HCT116 (cell line): ENCODE results near the gene SAG. TPM values are rescaled to one million over a fixed set of nuclear protein-coding genes. Genes with fewer than 3 reads are reported as not detected.

Experiments
- ATAC-seq: fragments of 200-7000 bp; cut with Tn5 transposase; 2 replicates; pipeline ENCODE4 v1.9.1; 2020; ENCODE audit warnings: mild to moderate bottlenecking, moderate library complexity
- BruUV-seq: library from RNA; stranded (reverse); fragments of 400-500 nt; replicated peaks from 2 replicates; lab custom pipeline; 2021; lab: Mats Ljungman, UMichigan
- CTCF ChIA-PET: fragments of 300-600 bp; sonication (Branson Sonifier 250); formaldehyde crosslinking; loops from one replicate; lab custom pipeline; 2021; ENCODE audit warnings: antibody characterized with exemption; lab: Charles Lee
- POLR2A ChIA-PET: fragments of 300-600, 350-600 bp; sonication (Branson Sonifier 250); formaldehyde crosslinking; loops from one replicate; lab custom pipeline; 2021; ENCODE audit warnings: antibody characterized with exemption; lab: Charles Lee
- RAD21 ChIA-PET, 2 experiments: fragments of 300-600 bp; sonication (Branson Sonifier 250); formaldehyde crosslinking; loops; one replicate each; lab custom pipeline; 2023; ENCODE audit warnings: low total read pairs in 2 of 2; ENCODE audit not compliant: uncharacterized antibody in 2 of 2, unreplicated experiment in 2 of 2, low non-redundant PET in 1 of 2; lab: Charles Lee
- DNase-seq: peaks from one replicate; pipeline ENCODE4 v3.0.0-alpha.2; 2010; ENCODE audit warnings: low read depth, low spot score
- H2AFZ ChIP-seq: fragments of 200-600 bp; shearing (Covaris generic), sonication (generic); 2 replicates; pipeline ENCODE4 v1.6.1; 2017; ENCODE audit warnings: low read depth, mixed run types, mixed read lengths, antibody characterized with exemption, low read length; ENCODE audit not compliant: poor library complexity, severe bottlenecking
- H3K27ac ChIP-seq: 2 replicates; pipeline ENCODE4 v1.5.1; 2012; ENCODE audit warnings: low read depth, low read length
- H3K27me3 ChIP-seq: fragments of 200-600 bp; sonication (generic); 2 replicates; pipeline ENCODE4 v1.6.1; 2016; ENCODE audit warnings: mixed run types, low read length, mixed read lengths; ENCODE audit not compliant: insufficient read depth
- H3K36me3 ChIP-seq, 2 experiments: fragments of 200-500 bp in 1 of 2; fragments of 200-600 bp in 1 of 2; sonication (Bioruptor generic) in 1 of 2; sonication (generic) in 1 of 2; 2 replicates each; pipeline versions ENCODE4 v1.5.1 to v1.6.1; 2014 to 2016; ENCODE audit warnings: low read length in 2 of 2, inconsistent platforms in 1 of 2, mixed read lengths in 1 of 2, mixed run types in 1 of 2; ENCODE audit not compliant: insufficient read depth in 2 of 2, control insufficient read depth in 1 of 2
- H3K4me1 ChIP-seq, 2 experiments: fragments of 200-600 bp in 1 of 2; sonication (generic) in 1 of 2; 2 replicates each; pipeline versions ENCODE4 v1.5.1 to v1.6.1; 2012 to 2017; ENCODE audit warnings: low read length in 2 of 2, inconsistent platforms in 1 of 2, mild to moderate bottlenecking in 1 of 2, mixed read lengths in 1 of 2, mixed run types in 1 of 2, moderate library complexity in 1 of 2; ENCODE audit not compliant: insufficient read depth in 2 of 2, control insufficient read depth in 1 of 2
- H3K4me2 ChIP-seq: fragments of 200-600 bp; sonication (generic); 2 replicates; pipeline ENCODE4 v1.6.1; 2017; ENCODE audit warnings: mixed run types, low read length, mixed read lengths
- H3K4me3 ChIP-seq, 2 experiments: fragments of 200-600 bp in 1 of 2; sonication (generic) in 1 of 2; replicated peaks in 1 of 2; 2 replicates each; pipeline ENCODE4 v1.5.1; 2011 to 2016; ENCODE audit warnings: low read length in 2 of 2, control low read depth in 1 of 2, low read depth in 1 of 2, mild to moderate bottlenecking in 1 of 2, mixed read lengths in 1 of 2, mixed run types in 1 of 2
- H3K79me2 ChIP-seq: fragments of 200-600 bp; sonication (generic); 2 replicates; pipeline ENCODE4 v1.6.1; 2017; ENCODE audit warnings: mild to moderate bottlenecking, mixed run types, low read length, moderate library complexity, mixed read lengths; ENCODE audit not compliant: insufficient read depth
- H3K9ac ChIP-seq: fragments of 200-600 bp; sonication (generic); 2 replicates; pipeline ENCODE4 v1.6.1; 2016; ENCODE audit warnings: low read length, mixed read lengths
- H3K9me2 ChIP-seq: fragments of 200-600 bp; sonication (generic), shearing (Covaris generic); 2 replicates; pipeline ENCODE4 v1.6.1; 2017; ENCODE audit warnings: mixed run types, mild to moderate bottlenecking, moderate library complexity; ENCODE audit not compliant: insufficient read depth
- H3K9me3 ChIP-seq, 2 experiments: fragments of 200-500 bp in 1 of 2; fragments of 200-600 bp in 1 of 2; sonication (Bioruptor generic) in 1 of 2; sonication (generic) in 1 of 2; 2 replicates each; pipeline ENCODE4 v1.6.1; 2014 to 2017; ENCODE audit warnings: low read length in 2 of 2, mixed read lengths in 2 of 2, inconsistent platforms in 1 of 2, low read depth in 1 of 2, mild to moderate bottlenecking in 1 of 2, mixed run types in 1 of 2, moderate library complexity in 1 of 2; ENCODE audit not compliant: control insufficient read depth in 1 of 2, insufficient read depth in 1 of 2
- H4K20me1 ChIP-seq: fragments of 200-600 bp; sonication (generic), shearing (Covaris generic); 2 replicates; pipeline ENCODE4 v1.6.1; 2017; ENCODE audit warnings: mixed run types, mild to moderate bottlenecking, moderate library complexity; ENCODE audit not compliant: insufficient read depth
- ATF3 ChIP-seq: IDR thresholded peaks from 2 replicates; pipeline ENCODE4 v1.6.1; 2012
- CBX3 ChIP-seq: IDR thresholded peaks from 2 replicates; pipeline ENCODE4 v1.6.1; 2012; ENCODE audit warnings: low read depth
- EGR1 ChIP-seq: IDR thresholded peaks from 2 replicates; pipeline ENCODE4 v1.6.1; 2012; ENCODE audit warnings: low read depth
- ELF1 ChIP-seq: IDR thresholded peaks from 2 replicates; pipeline ENCODE4 v1.6.1; 2012; ENCODE audit warnings: low read depth, borderline replicate concordance
- FOSL1 ChIP-seq: IDR thresholded peaks from 2 replicates; pipeline ENCODE4 v1.6.1; 2012; ENCODE audit warnings: low read depth
- RAD21 ChIP-seq: IDR thresholded peaks from 2 replicates; pipeline ENCODE4 v1.6.1; 2012; ENCODE audit warnings: low read depth, mild to moderate bottlenecking
- SIN3A ChIP-seq: IDR thresholded peaks from 2 replicates; pipeline ENCODE4 v1.6.1; 2012; ENCODE audit warnings: low read depth
- SP1 ChIP-seq: IDR thresholded peaks from 2 replicates; pipeline ENCODE4 v1.6.1; 2012; ENCODE audit warnings: low read depth
- SRF ChIP-seq: IDR thresholded peaks from 2 replicates; pipeline ENCODE4 v1.6.1; 2012; ENCODE audit warnings: low read depth
- YY1 ChIP-seq: IDR thresholded peaks from 2 replicates; pipeline ENCODE4 v1.6.1; 2011; ENCODE audit warnings: low read length, low read depth, moderate library complexity, mild to moderate bottlenecking; ENCODE audit not compliant: insufficient replicate concordance; ENCODE audit errors: extremely low read depth
- ZNF274 ChIP-seq: fragments of 200-500 bp; sonication (Bioruptor generic); IDR thresholded peaks from 2 replicates; pipeline ENCODE4 v1.6.1; 2014; ENCODE audit warnings: mild to moderate bottlenecking, low read depth, low read length, inconsistent platforms
- intact Hi-C: fragments of 100-400 bp; cut with micrococcal nuclease; formaldehyde crosslinking; loops from 2 replicates; pipeline ENCODE4 v1.10.0; 2022
- total RNA-seq: library from RNA; stranded (reverse); gene quantifications from one replicate; pipeline ENCODE4 v1.2.1, GENCODE V29; 2021; ENCODE audit not compliant: unreplicated experiment
- TF ChIP-seq, protein P1 (sequence below), 3 experiments: fragments of 200-600 bp in 1 of 3; sonication (generic) in 1 of 3; IDR thresholded peaks in 2 of 3; conservative IDR thresholded peaks in 1 of 3; 2 replicates each; pipeline ENCODE4 v1.5.1; 2012 to 2017; ENCODE audit warnings: low read depth in 2 of 3, low read length in 2 of 3, antibody characterized with exemption in 1 of 3, borderline replicate concordance in 1 of 3, control low read depth in 1 of 3, mild to moderate bottlenecking in 1 of 3, mixed read lengths in 1 of 3, mixed run types in 1 of 3, moderate library complexity in 1 of 3; ENCODE audit not compliant: insufficient read depth in 1 of 3
- TF ChIP-seq, protein P2 (sequence below): IDR thresholded peaks from 2 replicates; pipeline ENCODE4 v1.6.1; 2012
- TF ChIP-seq, protein P3 (sequence below): IDR thresholded peaks from 2 replicates; pipeline ENCODE4 v1.6.1; 2011; ENCODE audit warnings: mild to moderate bottlenecking, low read length, moderate library complexity; ENCODE audit not compliant: insufficient replicate concordance; ENCODE audit errors: extremely low read depth
- TF ChIP-seq, protein P4 (sequence below): IDR thresholded peaks from 2 replicates; pipeline ENCODE4 v1.6.1; 2012; ENCODE audit warnings: low read depth

SAG gene
- total RNA-seq, 1 experiment from 2014 or later: not detected

DNA sequence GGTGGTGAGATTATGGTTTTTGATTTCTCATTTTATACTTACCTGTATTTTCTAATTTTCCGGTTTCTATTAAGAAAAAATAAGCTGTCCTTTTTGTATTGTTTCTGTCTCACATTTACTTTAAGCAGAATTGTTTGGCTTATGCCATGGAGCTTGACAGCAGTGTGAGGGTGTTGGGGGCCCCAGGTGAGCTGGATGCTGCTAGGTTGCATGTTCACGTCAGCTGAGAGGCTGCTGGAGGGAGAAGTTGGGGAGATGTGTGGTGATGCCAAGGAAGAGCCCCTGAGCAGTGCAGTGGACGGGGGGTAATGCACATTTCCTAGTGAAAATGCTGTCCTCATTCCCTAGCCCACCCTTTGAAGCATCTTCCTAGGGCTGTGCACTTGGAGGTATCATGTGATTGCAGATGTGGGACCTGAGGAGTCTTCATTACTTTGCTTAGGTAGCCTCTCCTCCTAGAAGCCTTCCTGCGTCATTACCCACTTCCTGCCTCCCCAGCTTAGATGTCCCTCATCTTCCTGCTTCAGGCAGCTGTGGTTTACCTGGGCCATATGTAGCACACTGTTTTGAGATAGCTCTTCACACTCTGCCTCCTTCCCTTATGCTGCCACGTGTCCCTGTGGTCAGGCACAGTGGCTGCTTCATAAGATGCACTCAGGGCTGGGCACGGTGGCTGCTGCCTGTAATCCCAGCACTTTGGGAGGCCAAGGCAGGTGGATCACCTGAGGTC lies 39.9 kb upstream of the SAG start:
- BruUV-seq: no TSS peak
- no peaks in the 10 kb centered on the region for H3K27me3 ChIP-seq
- H2AFZ ChIP-seq: no peak overlapping the region
- H3K79me2 ChIP-seq: peaks cover 29% of the 10 kb centered on the region
- H3K4me1 ChIP-seq: no peaks in the 10 kb centered on the region
- no peaks in the 10 kb centered on the region for H3K9me2 ChIP-seq
- RAD21 ChIA-PET: no interaction called here
- no peak for TF ChIP-seq ELF1
- TF ChIP-seq, protein P1, sequence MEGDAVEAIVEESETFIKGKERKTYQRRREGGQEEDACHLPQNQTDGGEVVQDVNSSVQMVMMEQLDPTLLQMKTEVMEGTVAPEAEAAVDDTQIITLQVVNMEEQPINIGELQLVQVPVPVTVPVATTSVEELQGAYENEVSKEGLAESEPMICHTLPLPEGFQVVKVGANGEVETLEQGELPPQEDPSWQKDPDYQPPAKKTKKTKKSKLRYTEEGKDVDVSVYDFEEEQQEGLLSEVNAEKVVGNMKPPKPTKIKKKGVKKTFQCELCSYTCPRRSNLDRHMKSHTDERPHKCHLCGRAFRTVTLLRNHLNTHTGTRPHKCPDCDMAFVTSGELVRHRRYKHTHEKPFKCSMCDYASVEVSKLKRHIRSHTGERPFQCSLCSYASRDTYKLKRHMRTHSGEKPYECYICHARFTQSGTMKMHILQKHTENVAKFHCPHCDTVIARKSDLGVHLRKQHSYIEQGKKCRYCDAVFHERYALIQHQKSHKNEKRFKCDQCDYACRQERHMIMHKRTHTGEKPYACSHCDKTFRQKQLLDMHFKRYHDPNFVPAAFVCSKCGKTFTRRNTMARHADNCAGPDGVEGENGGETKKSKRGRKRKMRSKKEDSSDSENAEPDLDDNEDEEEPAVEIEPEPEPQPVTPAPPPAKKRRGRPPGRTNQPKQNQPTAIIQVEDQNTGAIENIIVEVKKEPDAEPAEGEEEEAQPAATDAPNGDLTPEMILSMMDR (IDR thresholded peaks at IDR 0.05 in 2 of 3, conservative IDR thresholded peaks at IDR 0.05 in 1 of 3; ENCODE audit: borderline replicate concordance in 1 of 3, insufficient read depth in 1 of 3, low read depth in 2 of 3, low read length in 2 of 3): no peak
- TF ChIP-seq SIN3A: no peak
- TF ChIP-seq RAD21: no peak
- TF ChIP-seq, protein P2, sequence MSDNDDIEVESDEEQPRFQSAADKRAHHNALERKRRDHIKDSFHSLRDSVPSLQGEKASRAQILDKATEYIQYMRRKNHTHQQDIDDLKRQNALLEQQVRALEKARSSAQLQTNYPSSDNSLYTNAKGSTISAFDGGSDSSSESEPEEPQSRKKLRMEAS: no peak
- no peak for TF ChIP-seq SRF
- TF ChIP-seq EGR1: no peak
- TF ChIP-seq FOSL1: no peak
- no peak for TF ChIP-seq YY1
- no peak for TF ChIP-seq ATF3
- TF ChIP-seq, protein P3, sequence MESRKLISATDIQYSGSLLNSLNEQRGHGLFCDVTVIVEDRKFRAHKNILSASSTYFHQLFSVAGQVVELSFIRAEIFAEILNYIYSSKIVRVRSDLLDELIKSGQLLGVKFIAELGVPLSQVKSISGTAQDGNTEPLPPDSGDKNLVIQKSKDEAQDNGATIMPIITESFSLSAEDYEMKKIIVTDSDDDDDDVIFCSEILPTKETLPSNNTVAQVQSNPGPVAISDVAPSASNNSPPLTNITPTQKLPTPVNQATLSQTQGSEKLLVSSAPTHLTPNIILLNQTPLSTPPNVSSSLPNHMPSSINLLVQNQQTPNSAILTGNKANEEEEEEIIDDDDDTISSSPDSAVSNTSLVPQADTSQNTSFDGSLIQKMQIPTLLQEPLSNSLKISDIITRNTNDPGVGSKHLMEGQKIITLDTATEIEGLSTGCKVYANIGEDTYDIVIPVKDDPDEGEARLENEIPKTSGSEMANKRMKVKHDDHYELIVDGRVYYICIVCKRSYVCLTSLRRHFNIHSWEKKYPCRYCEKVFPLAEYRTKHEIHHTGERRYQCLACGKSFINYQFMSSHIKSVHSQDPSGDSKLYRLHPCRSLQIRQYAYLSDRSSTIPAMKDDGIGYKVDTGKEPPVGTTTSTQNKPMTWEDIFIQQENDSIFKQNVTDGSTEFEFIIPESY: no peak
- no peak for TF ChIP-seq SP1
- no peak for TF ChIP-seq ZNF274
- no peak for TF ChIP-seq CBX3
- TF ChIP-seq, protein P4, sequence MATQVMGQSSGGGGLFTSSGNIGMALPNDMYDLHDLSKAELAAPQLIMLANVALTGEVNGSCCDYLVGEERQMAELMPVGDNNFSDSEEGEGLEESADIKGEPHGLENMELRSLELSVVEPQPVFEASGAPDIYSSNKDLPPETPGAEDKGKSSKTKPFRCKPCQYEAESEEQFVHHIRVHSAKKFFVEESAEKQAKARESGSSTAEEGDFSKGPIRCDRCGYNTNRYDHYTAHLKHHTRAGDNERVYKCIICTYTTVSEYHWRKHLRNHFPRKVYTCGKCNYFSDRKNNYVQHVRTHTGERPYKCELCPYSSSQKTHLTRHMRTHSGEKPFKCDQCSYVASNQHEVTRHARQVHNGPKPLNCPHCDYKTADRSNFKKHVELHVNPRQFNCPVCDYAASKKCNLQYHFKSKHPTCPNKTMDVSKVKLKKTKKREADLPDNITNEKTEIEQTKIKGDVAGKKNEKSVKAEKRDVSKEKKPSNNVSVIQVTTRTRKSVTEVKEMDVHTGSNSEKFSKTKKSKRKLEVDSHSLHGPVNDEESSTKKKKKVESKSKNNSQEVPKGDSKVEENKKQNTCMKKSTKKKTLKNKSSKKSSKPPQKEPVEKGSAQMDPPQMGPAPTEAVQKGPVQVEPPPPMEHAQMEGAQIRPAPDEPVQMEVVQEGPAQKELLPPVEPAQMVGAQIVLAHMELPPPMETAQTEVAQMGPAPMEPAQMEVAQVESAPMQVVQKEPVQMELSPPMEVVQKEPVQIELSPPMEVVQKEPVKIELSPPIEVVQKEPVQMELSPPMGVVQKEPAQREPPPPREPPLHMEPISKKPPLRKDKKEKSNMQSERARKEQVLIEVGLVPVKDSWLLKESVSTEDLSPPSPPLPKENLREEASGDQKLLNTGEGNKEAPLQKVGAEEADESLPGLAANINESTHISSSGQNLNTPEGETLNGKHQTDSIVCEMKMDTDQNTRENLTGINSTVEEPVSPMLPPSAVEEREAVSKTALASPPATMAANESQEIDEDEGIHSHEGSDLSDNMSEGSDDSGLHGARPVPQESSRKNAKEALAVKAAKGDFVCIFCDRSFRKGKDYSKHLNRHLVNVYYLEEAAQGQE: no peak
- TF ChIP-seq, all 23 proteins: peak for 0
- peaks cover 58 to 74% of the 10 kb centered on the region in 2 experiments for H3K36me3 ChIP-seq
- ATAC-seq: no peak
- CTCF ChIA-PET: no interaction called here
- H3K9me3 ChIP-seq: no peaks in the 10 kb centered on the region
- H3K9ac ChIP-seq: no peak overlapping the region
- no peak overlapping the region for H3K27ac ChIP-seq
- DNase-seq: no peak
- H4K20me1 ChIP-seq: 0 out of 2 replicates have a peak, but pooled peaks cover 3% of the 10 kb centered on the region
- H3K4me3 ChIP-seq: no peak overlapping the region
- POLR2A ChIA-PET: no interaction called here
- intact Hi-C loops: no loop called here
- H3K4me2 ChIP-seq: no peak overlapping the region
